Motor neuron (in vitro differentiated cells): ENCODE results near the gene DHX38. TPM values are rescaled to one million over a fixed set of nuclear protein-coding genes. Genes with fewer than 3 reads are reported as not detected.
"Not testable (repeated sequence)": the region's sequence is repeated elsewhere in the genome, so short reads cannot be mapped to it uniquely, and the experiment has no call there.

Source experiments
- ATAC-seq, 8 experiments: fragments of 200-7000 bp; cut with Tn5 transposase; replicated peaks in 6 of 8; 2 replicates each; pipeline ENCODE4 v1.8.0; 2021; ENCODE audit warnings: mild to moderate bottlenecking in 8 of 8, moderate library complexity in 8 of 8
- H3K27ac ChIP-seq, 2 donors: fragments of 250-450 bp; sonication (Bioruptor Pico); 2 replicates each; pipeline ENCODE4 v1.9.0; 2021; ENCODE audit warnings: antibody characterized with exemption in 2 of 2, mild to moderate bottlenecking in 2 of 2, moderate library complexity in 1 of 2
- H3K4me1 ChIP-seq, 2 donors: fragments of 250-450 bp; sonication (Bioruptor Pico); replicated peaks in 1 of 2; 2 replicates each; pipeline ENCODE4 v1.6.1; 2021; ENCODE audit warnings: antibody characterized with exemption in 2 of 2, mild to moderate bottlenecking in 2 of 2, moderate library complexity in 1 of 2
- H3K4me3 ChIP-seq, 5 donors: fragments of 250-450 bp; sonication (Bioruptor Pico); 2 replicates each; pipeline ENCODE4 v1.9.0; 2021; ENCODE audit warnings: antibody characterized with exemption in 5 of 5, mild to moderate bottlenecking in 5 of 5, moderate library complexity in 4 of 5
- WGBS, 10 experiments: fragments of 450-650 bp; shearing (Covaris generic); methylation state at CpG; one replicate each; pipeline ENCODE4 v1.0.0; 2022; 5-methylcytosine and 5-hydroxymethylcytosine counted together
- in situ Hi-C, 9 experiments: fragments of 400-800 bp; cut with MboI; loops; one replicate each; pipeline ENCODE4 v1.15.0; 2021; ENCODE audit warnings: low sequenced_read_pairs in 9 of 9, low pct_unique_long_range_greater_than_20kb in 2 of 9; ENCODE audit not compliant: unreplicated experiment in 9 of 9
- total RNA-seq, 8 experiments: library from RNA; unstranded; fragments of 300-600 nt; gene quantifications; 2 replicates each; pipeline versions ENCODE4 v1.2.3 to v1.2.4, GENCODE V29; 2022

The DHX38 gene
- total RNA-seq, 8 experiments from 2014 or later: 28.2 to 75.7 (median 44.2) TPM

GRCh38 chr16:72064361-72064894, 29.2 kb upstream of the DHX38 start:
- Histone ChIP-seq H3K4me1 (no peaks in the 10 kb centered on the region), H3K27ac (no peak overlapping the region), H3K4me3 (no peak overlapping the region)
- ATAC-seq: no peak
- 43 to 100% (median 90%) methylated on average over 1 to 9 of the region's 10 CpGs for WGBS, 10 experiments
- in situ Hi-C loops: no loop called here

- in situ Hi-C loops: no loop called here
- H3K27ac ChIP-seq: no peak overlapping the region
- peak in 3 of 8 experiments; percentile 54 to 61 (median 57) for ATAC-seq
- no peaks in the 10 kb centered on the region for H3K4me1 ChIP-seq
- WGBS, 10 experiments: 0 to 14% (median 5%) methylated on average over 1 of the region's 1 CpG; no CpG with 5 or more reads in 2 of the 10 experiments
- H3K4me3 ChIP-seq: no peak overlapping the region
Observed at GRCh38 chr16:72066747-72067146, 26.9 kb upstream of the DHX38 start.

GRCh38 chr16:72068930-72069329, 24.7 kb upstream of the DHX38 start:
- Histone ChIP-seq H3K27ac (no peak overlapping the region), H3K4me3 (no peak overlapping the region), H3K4me1 (peaks cover 8 to 11% of the 10 kb centered on the region in 2 donors)
- no peak for ATAC-seq
- WGBS, 10 experiments: 68 to 100% (median 89%) methylated on average over 1 to 4 of the region's 4 CpGs; no CpG with 5 or more reads in 1 of the 10 experiments
- in situ Hi-C loops: no loop called here

GRCh38 chr16:72072514-72073342, 20.9 kb upstream of the DHX38 start:
- no peak overlapping the region for H3K4me3 ChIP-seq
- H3K27ac ChIP-seq: peak overlapping the region in 1 of 2 donors; percentile 41
- peaks cover 8 to 11% of the 10 kb centered on the region in 2 donors for H3K4me1 ChIP-seq
- WGBS, 10 experiments: 32 to 93% (median 58%) methylated on average over 3 to 12 of the region's 12 CpGs
- in situ Hi-C loops: no loop called here
- ATAC-seq: peak in 6 of 8 experiments; percentile 32 to 87 (median 66)

GRCh38 chr16:72073560-72074230, 20.0 kb upstream of the DHX38 start:
- peak in 2 of 8 experiments; percentile 10 to 35 for ATAC-seq
- in situ Hi-C loops: no loop called here
- Histone ChIP-seq H3K4me3 (no peak overlapping the region), H3K27ac (no peak overlapping the region), H3K4me1 (peaks cover 8 to 11% of the 10 kb centered on the region in 2 donors)
- WGBS, 10 experiments: 39 to 94% (median 83%) methylated on average over 1 to 5 of the region's 8 CpGs; no CpG with 5 or more reads in 6 of the 10 experiments

GRCh38 chr16:72075067-72075466, 18.6 kb upstream of the DHX38 start:
- peaks cover 8 to 11% of the 10 kb centered on the region in 2 donors for H3K4me1 ChIP-seq
- H3K4me3 ChIP-seq, in situ Hi-C loops, ATAC-seq, H3K27ac ChIP-seq: not testable (repeated sequence)
- 100% methylated on average over 1 of the region's 6 CpGs; no CpG with 5 or more reads in 9 of the 10 experiments for WGBS, 10 experiments

GRCh38 chr16:72076991-72077706, 16.5 kb upstream of the DHX38 start:
- in situ Hi-C loops, H3K27ac ChIP-seq, H3K4me3 ChIP-seq, ATAC-seq: not testable (repeated sequence)
- no CpG with 5 or more reads among the region's 5 CpGs for WGBS, 10 experiments
- peaks cover 8 to 11% of the 10 kb centered on the region in 2 donors for H3K4me1 ChIP-seq

GRCh38 chr16:72083778-72084404, 9.8 kb upstream of the DHX38 start:
- no peak overlapping the region for H3K27ac ChIP-seq
- no peak overlapping the region for H3K4me3 ChIP-seq
- in situ Hi-C loops: no loop called here
- no peaks in the 10 kb centered on the region for H3K4me1 ChIP-seq
- 0 to 100% (median 62%) methylated on average over 1 to 3 of the region's 3 CpGs; no CpG with 5 or more reads in 2 of the 10 experiments for WGBS, 10 experiments
- ATAC-seq: no peak

GRCh38 chr16:72084445-72084844, 9.2 kb upstream of the DHX38 start:
- ATAC-seq: no peak
- no peaks in the 10 kb centered on the region for H3K4me1 ChIP-seq
- no peak overlapping the region for H3K4me3 ChIP-seq
- H3K27ac ChIP-seq: no peak overlapping the region
- 92 to 100% (median 98%) methylated on average over 1 to 9 of the region's 10 CpGs; no CpG with 5 or more reads in 2 of the 10 experiments for WGBS, 10 experiments
- in situ Hi-C loops: no loop called here

- Histone ChIP-seq H3K4me1 (no peaks in the 10 kb centered on the region), H3K4me3 (no peak overlapping the region), H3K27ac (no peak overlapping the region)
- in situ Hi-C loops: no loop called here
- no peak for ATAC-seq
- 67 to 100% (median 83%) methylated on average over 1 to 2 of the region's 2 CpGs; no CpG with 5 or more reads in 4 of the 10 experiments for WGBS, 10 experiments
Observed at GRCh38 chr16:72085002-72085401, 8.6 kb upstream of the DHX38 start.

- 80 to 100% (median 92%) methylated on average over 1 to 3 of the region's 3 CpGs; no CpG with 5 or more reads in 4 of the 10 experiments for WGBS, 10 experiments
- Histone ChIP-seq H3K27ac (no peak overlapping the region), H3K4me3 (peak overlapping the region in 1 of 5 donors; percentile 62), H3K4me1 (peaks cover 14 to 26% of the 10 kb centered on the region in 2 donors)
- no peak for ATAC-seq
- in situ Hi-C loops: no loop called here
Observed at GRCh38 chr16:72091217-72091616, 2.4 kb upstream of the DHX38 start.

GRCh38 chr16:72092832-72093447, 707 bp upstream of the DHX38 start:
- in situ Hi-C loops: no loop called here
- peak overlapping the region; percentile 49 to 82 for H3K27ac ChIP-seq
- H3K4me1 ChIP-seq: peaks cover 14 to 26% of the 10 kb centered on the region in 2 donors
- peak overlapping the region; percentile 62 to 89 (median 82) for H3K4me3 ChIP-seq
- peak in 3 of 8 experiments; percentile 4 to 5 (median 4) for ATAC-seq
- WGBS, 10 experiments: 0 to 4% (median 0%) methylated on average over 2 to 17 of the region's 22 CpGs; no CpG with 5 or more reads in 3 of the 10 experiments
